PC-3 (cell line): ENCODE data around the gene KRI1. TPM values are rescaled to one million over a fixed set of nuclear protein-coding genes. Genes with fewer than 3 reads are reported as not detected.

Experiments
- ATAC-seq: fragments of 200-7000 bp; cut with Tn5 transposase; 2 replicates; pipeline ENCODE4 v1.9.1; 2020; ENCODE audit warnings: mild to moderate bottlenecking, moderate library complexity
- BruUV-seq: library from RNA; stranded (reverse); fragments of 400-500 nt; replicated peaks from 2 replicates; lab custom pipeline; 2021; lab: Mats Ljungman, UMichigan
- CTCF ChIA-PET: fragments of 300-600 bp; sonication (Branson Sonifier 250); formaldehyde crosslinking; loops from one replicate; lab custom pipeline; 2022; ENCODE audit warnings: antibody characterized with exemption; lab: Charles Lee
- POLR2A ChIA-PET: fragments of 300-600 bp; sonication (Branson Sonifier 250); formaldehyde crosslinking; loops from one replicate; lab custom pipeline; 2022; ENCODE audit warnings: antibody characterized with exemption; ENCODE audit not compliant: unreplicated experiment; lab: Charles Lee
- DNase-seq: peaks from one replicate; pipeline ENCODE4 v3.0.0-alpha.2; 2015
- H2AFZ ChIP-seq: fragments of 300-600 bp; sonication (generic); 2 replicates; pipeline ENCODE4 v1.6.0; 2016; ENCODE audit warnings: antibody characterized with exemption, low read length
- H3F3A ChIP-seq: fragments of 300-600 bp; sonication (generic); one replicate; pipeline ENCODE4 v1.6.0; 2017; ENCODE audit warnings: antibody characterized with exemption, low read length, control low read depth, mild to moderate bottlenecking; ENCODE audit not compliant: unreplicated experiment
- H3K27ac ChIP-seq: fragments of 300-600 bp; sonication (generic); 2 replicates; pipeline ENCODE4 v1.5.1; 2016; ENCODE audit warnings: mild to moderate bottlenecking, low read length
- H3K27me3 ChIP-seq: fragments of 300-600 bp; sonication (generic); 2 replicates; pipeline ENCODE4 v1.6.1; 2016; ENCODE audit warnings: low read length, mixed read lengths
- H3K36me3 ChIP-seq: fragments of 300-600 bp; sonication (generic); 2 replicates; pipeline ENCODE4 v1.6.1; 2016; ENCODE audit warnings: low read depth, mixed run types, low read length, mixed read lengths
- H3K4me1 ChIP-seq: fragments of 300-600 bp; sonication (generic); 2 replicates; pipeline ENCODE4 v1.5.1; 2016; ENCODE audit warnings: low read length; ENCODE audit not compliant: insufficient read depth
- H3K4me2 ChIP-seq: fragments of 300-600 bp; sonication (generic); 2 replicates; pipeline ENCODE4 v1.6.0; 2016; ENCODE audit warnings: low read length
- H3K4me3 ChIP-seq: fragments of 300-600 bp; sonication (generic); 2 replicates; pipeline ENCODE4 v1.5.1; 2016; ENCODE audit warnings: mild to moderate bottlenecking, low read length, mixed read lengths
- H3K79me2 ChIP-seq: fragments of 300-600 bp; sonication (generic); 2 replicates; pipeline ENCODE4 v1.6.1; 2017; ENCODE audit warnings: low read length, mixed read lengths
- H3K9ac ChIP-seq: fragments of 300-600 bp; sonication (generic); 2 replicates; pipeline ENCODE4 v1.6.0; 2016; ENCODE audit warnings: mild to moderate bottlenecking, low read length
- H3K9me2 ChIP-seq: fragments of 300-600 bp; sonication (generic); replicated peaks from 2 replicates; pipeline ENCODE4 v1.6.1; 2016; ENCODE audit warnings: mixed run types, low read length, mixed read lengths
- H3K9me3 ChIP-seq: fragments of 300-600 bp; sonication (generic); 2 replicates; pipeline ENCODE4 v1.6.1; 2016; ENCODE audit warnings: low read length, mixed read lengths
- H4K20me1 ChIP-seq: fragments of 300-600 bp; sonication (generic); 2 replicates; pipeline ENCODE4 v1.6.1; 2016; ENCODE audit warnings: low read length, mixed read lengths
- CTCF ChIP-seq: fragments of 300-600 bp; sonication (generic); conservative IDR thresholded peaks from 2 replicates; pipeline ENCODE4 v1.5.1; 2017; ENCODE audit warnings: antibody characterized with exemption, low read depth, mild to moderate bottlenecking, low read length
- EZH2 ChIP-seq: fragments of 300-600 bp; sonication (generic); IDR thresholded peaks from one replicate; pipeline ENCODE4 v1.6.1; 2017; ENCODE audit warnings: antibody characterized with exemption, mild to moderate bottlenecking, low read length; ENCODE audit not compliant: unreplicated experiment
- EZH2phosphoT487 ChIP-seq: fragments of 300-600 bp; sonication (generic); IDR thresholded peaks from 2 replicates; pipeline ENCODE4 v1.6.1; 2018; ENCODE audit warnings: mild to moderate bottlenecking, antibody characterized with exemption, low read length, borderline replicate concordance
- intact Hi-C: fragments of 100-400 bp; cut with micrococcal nuclease; formaldehyde crosslinking; loops from 2 replicates; pipeline ENCODE4 v1.9.0; 2023
- total RNA-seq: library from RNA; depleted of rRNA; stranded (reverse); fragments of >200 nt; gene quantifications from 2 replicates; pipeline ENCODE4 v1.2.3, GENCODE V29; 2014

KRI1 gene
- total RNA-seq, 1 experiment from 2014 or later, result 72.6 TPM

GRCh38 chr19:10538204-10538983, 27.4 kb downstream of the KRI1 start:
- Histone ChIP-seq H2AFZ (no peak overlapping the region), H3K79me2 (no peaks in the 10 kb centered on the region), H3K4me3 (no peak overlapping the region), H3K27me3 (no peaks in the 10 kb centered on the region), H3K9ac (no peak overlapping the region), H3K4me2 (no peak overlapping the region), H3K4me1 (no peaks in the 10 kb centered on the region), H3K9me3 (no peaks in the 10 kb centered on the region), H3K9me2 (no peaks in the 10 kb centered on the region), H3F3A (no peaks in the 10 kb centered on the region), H4K20me1 (no peaks in the 10 kb centered on the region), H3K27ac (no peak overlapping the region), H3K36me3 (no peaks in the 10 kb centered on the region)
- ATAC-seq (no peak), DNase-seq (no peak)
- BruUV-seq, result no TSS peak
- intact Hi-C loops, result no loop called here
- ChIA-PET POLR2A (no interaction called here), CTCF (interaction anchor here (0.7 kb wide), 1 partner anchor 29 kb away, joined by 5 read pairs; no protein-coding TSS in a partner anchor)
- TF ChIP-seq CTCF (no peak), EZH2phosphoT487 (no peak), EZH2 (no peak)

- no peak for TF ChIP-seq EZH2
- no peak for TF ChIP-seq CTCF
- no peak for TF ChIP-seq EZH2phosphoT487
- H3F3A ChIP-seq, result no peaks in the 10 kb centered on the region
- no peaks in the 10 kb centered on the region for H3K9me3 ChIP-seq
- intact Hi-C loops, result no loop called here
- no peak overlapping the region for H2AFZ ChIP-seq
- H3K27ac ChIP-seq, result no peak overlapping the region
- H3K4me2 ChIP-seq, result no peak overlapping the region
- no peaks in the 10 kb centered on the region for H3K9me2 ChIP-seq
- ChIA-PET POLR2A (no interaction called here), CTCF (interaction anchor here (0.7 kb wide), 1 partner anchor 29 kb away, joined by 5 read pairs; no protein-coding TSS in a partner anchor)
- H4K20me1 ChIP-seq, result no peaks in the 10 kb centered on the region
- ATAC-seq (no peak), DNase-seq (no peak)
- H3K79me2 ChIP-seq, result no peaks in the 10 kb centered on the region
- BruUV-seq, result no TSS peak
- no peaks in the 10 kb centered on the region for H3K4me1 ChIP-seq
- no peaks in the 10 kb centered on the region for H3K27me3 ChIP-seq
- no peak overlapping the region for H3K9ac ChIP-seq
- no peak overlapping the region for H3K4me3 ChIP-seq
- no peaks in the 10 kb centered on the region for H3K36me3 ChIP-seq
Observed at GRCh38 chr19:10537668-10538067, 28.1 kb downstream of the KRI1 start.

GRCh38 chr19:10535613-10536012, 30.2 kb downstream of the KRI1 start:
- no peak overlapping the region for H3K27ac ChIP-seq
- H3K27me3 ChIP-seq, result no peaks in the 10 kb centered on the region
- H3K9me3 ChIP-seq, result no peaks in the 10 kb centered on the region
- BruUV-seq, result no TSS peak
- no peaks in the 10 kb centered on the region for H3F3A ChIP-seq
- H3K9ac ChIP-seq, result no peak overlapping the region
- ATAC-seq (no peak), DNase-seq (no peak)
- no peak overlapping the region for H2AFZ ChIP-seq
- no peaks in the 10 kb centered on the region for H3K79me2 ChIP-seq
- H3K4me3 ChIP-seq, result no peak overlapping the region
- no peaks in the 10 kb centered on the region for H3K4me1 ChIP-seq
- no peaks in the 10 kb centered on the region for H3K9me2 ChIP-seq
- no peaks in the 10 kb centered on the region for H3K36me3 ChIP-seq
- no peak overlapping the region for H3K4me2 ChIP-seq
- ChIA-PET POLR2A (no interaction called here), CTCF (no interaction called here)
- TF ChIP-seq EZH2phosphoT487 (no peak), EZH2 (no peak), CTCF (no peak)
- intact Hi-C loops, result no loop called here
- no peaks in the 10 kb centered on the region for H4K20me1 ChIP-seq
